Psoas muscle (tissue), 8 donors: ENCODE measurements around the gene CRABP2. TPM values are rescaled to one million over a fixed set of nuclear protein-coding genes. Genes with fewer than 3 reads are reported as not detected.
A peak's percentile ranks its signal among the peaks of the same experiment; 100 is the strongest.

Experiments
- ATAC-seq, 4 donors: fragments of 200-7000 bp; cut with Tn5 transposase; one replicate each; pipeline ENCODE4 v1.9.1; 2020; ENCODE audit warnings: moderate library complexity in 3 of 4, mild to moderate bottlenecking in 2 of 4
- DNase-seq, 2 donors: peaks; one replicate each; pipeline ENCODE4 v3.0.0-alpha.2; 2020
- H3K27ac ChIP-seq: fragments of 200-600 bp; one replicate; pipeline ENCODE4 v1.8.0; 2022
- H3K27me3 ChIP-seq, 3 donors: fragments of 200-600 bp in 1 of 3; one replicate each; pipeline versions ENCODE4 v1.6.1 to v1.8.0; 2013 to 2022; ENCODE audit warnings: low read length in 2 of 3, mild to moderate bottlenecking in 2 of 3, moderate library complexity in 1 of 3; ENCODE audit not compliant: insufficient read depth in 3 of 3
- H3K36me3 ChIP-seq, 2 donors: fragments of 200-600 bp in 1 of 2; one replicate each; pipeline versions ENCODE4 v1.6.1 to v1.8.0; 2013 to 2022; ENCODE audit warnings: low read depth in 1 of 2, mild to moderate bottlenecking in 1 of 2, moderate library complexity in 1 of 2; ENCODE audit not compliant: insufficient read depth in 1 of 2
- H3K4me1 ChIP-seq: fragments of 200-600 bp; one replicate; pipeline ENCODE4 v1.8.0; 2022
- H3K4me3 ChIP-seq: fragments of 200-600 bp; one replicate; pipeline ENCODE4 v1.8.0; 2022; ENCODE audit warnings: mild to moderate bottlenecking
- H3K9me3 ChIP-seq: fragments of 200-600 bp; one replicate; pipeline ENCODE4 v1.8.0; 2022
- WGBS, 3 donors: extraction: QIAGEN DNeasy Blood & Tissue Kit; methylation state at CpG; one replicate each; pipeline versions ENCODE4 v1.1.6 to v1.1.7; 2013; 5-methylcytosine and 5-hydroxymethylcytosine counted together
- intact Hi-C, 2 donors: fragments of 100-400 bp; cut with DNase I; formaldehyde crosslinking; loops; one replicate each; pipeline versions ENCODE4 v1.11.0 to v1.14.2; 2022
- polyA plus RNA-seq, 3 donors: library from polyadenylated mRNA; stranded (reverse); fragments of 200-250 nt; gene quantifications; one replicate each; pipeline ENCODE4 v1.2.3, GENCODE V29; 2013
- total RNA-seq, 4 donors: library from RNA; stranded (reverse); fragmentation: NEBNext Ultra II Directional in 2 of 4; extraction: Animal tissue kit (Norgen Biotek cat#: 25700) in 2 of 4; gene quantifications; one replicate each; pipeline versions ENCODE4 v1.2.1 to v1.2.4, GENCODE V29; 2021 to 2023
- TF ChIP-seq, protein P1 (sequence below): fragments of 200-600 bp; IDR thresholded peaks from one replicate; pipeline ENCODE4 v1.8.0; 2022; ENCODE audit warnings: antibody characterized with exemption
- donor health status: healthy with polysubstance abuse.
- donor health status: DM: no; HTN: no; CAD: no; lungs with moderate emphysema.
- donor health status: Bipolar disorder and iron deficiency.
- donor health status: healthy.
- donor health status: DM: yes; HTN: yes; CAD: no.
- donor health status: DM: no; HTN: no; CAD: no.
- donor health status: DM: no; HTN: no; CAD: no.
- donor health status: DM: yes; HTN: yes; CAD: no.

CRABP2 gene
- total and polyA plus RNA-seq, 7 donors: 0.13 to 1.7 (median 0.64) TPM; not detected in 1

GRCh38 chr1:156714830-156715229, 9.4 kb upstream of the CRABP2 start:
- ATAC-seq: no peak
- Histone ChIP-seq H3K4me3 (no peak overlapping the region), H3K27me3 (no peaks in the 10 kb centered on the region), H3K9me3 (no peaks in the 10 kb centered on the region), H3K4me1 (no peaks in the 10 kb centered on the region), H3K27ac (no peak overlapping the region), H3K36me3 (no peaks in the 10 kb centered on the region)
- TF ChIP-seq, protein P1, sequence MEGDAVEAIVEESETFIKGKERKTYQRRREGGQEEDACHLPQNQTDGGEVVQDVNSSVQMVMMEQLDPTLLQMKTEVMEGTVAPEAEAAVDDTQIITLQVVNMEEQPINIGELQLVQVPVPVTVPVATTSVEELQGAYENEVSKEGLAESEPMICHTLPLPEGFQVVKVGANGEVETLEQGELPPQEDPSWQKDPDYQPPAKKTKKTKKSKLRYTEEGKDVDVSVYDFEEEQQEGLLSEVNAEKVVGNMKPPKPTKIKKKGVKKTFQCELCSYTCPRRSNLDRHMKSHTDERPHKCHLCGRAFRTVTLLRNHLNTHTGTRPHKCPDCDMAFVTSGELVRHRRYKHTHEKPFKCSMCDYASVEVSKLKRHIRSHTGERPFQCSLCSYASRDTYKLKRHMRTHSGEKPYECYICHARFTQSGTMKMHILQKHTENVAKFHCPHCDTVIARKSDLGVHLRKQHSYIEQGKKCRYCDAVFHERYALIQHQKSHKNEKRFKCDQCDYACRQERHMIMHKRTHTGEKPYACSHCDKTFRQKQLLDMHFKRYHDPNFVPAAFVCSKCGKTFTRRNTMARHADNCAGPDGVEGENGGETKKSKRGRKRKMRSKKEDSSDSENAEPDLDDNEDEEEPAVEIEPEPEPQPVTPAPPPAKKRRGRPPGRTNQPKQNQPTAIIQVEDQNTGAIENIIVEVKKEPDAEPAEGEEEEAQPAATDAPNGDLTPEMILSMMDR: no peak
- WGBS, 3 donors: 75 to 79% (median 78%) methylated on average over 3 of the region's 3 CpGs
- intact Hi-C loops: loop anchor here in 1 of 2 donors (10.0 kb wide), 1 partner anchor 170 kb away; no protein-coding TSS in a partner anchor
- DNase-seq: no peak

GRCh38 chr1:156712626-156713025, 7.2 kb upstream of the CRABP2 start:
- H3K27me3 ChIP-seq: no peaks in the 10 kb centered on the region
- intact Hi-C loops: loop anchor here in 1 of 2 donors (10.0 kb wide), 1 partner anchor 172 kb away; no protein-coding TSS in a partner anchor
- TF ChIP-seq, protein P1: no peak
- no peak overlapping the region for H3K27ac ChIP-seq
- no peak for ATAC-seq
- DNase-seq: peak in 1 of 2 donors; percentile 18
- H3K4me3 ChIP-seq: no peak overlapping the region
- WGBS, 3 donors: 55 to 69% (median 68%) methylated on average over 3 of the region's 3 CpGs
- no peaks in the 10 kb centered on the region for H3K36me3 ChIP-seq
- no peaks in the 10 kb centered on the region for H3K4me1 ChIP-seq
- no peaks in the 10 kb centered on the region for H3K9me3 ChIP-seq

DNA sequence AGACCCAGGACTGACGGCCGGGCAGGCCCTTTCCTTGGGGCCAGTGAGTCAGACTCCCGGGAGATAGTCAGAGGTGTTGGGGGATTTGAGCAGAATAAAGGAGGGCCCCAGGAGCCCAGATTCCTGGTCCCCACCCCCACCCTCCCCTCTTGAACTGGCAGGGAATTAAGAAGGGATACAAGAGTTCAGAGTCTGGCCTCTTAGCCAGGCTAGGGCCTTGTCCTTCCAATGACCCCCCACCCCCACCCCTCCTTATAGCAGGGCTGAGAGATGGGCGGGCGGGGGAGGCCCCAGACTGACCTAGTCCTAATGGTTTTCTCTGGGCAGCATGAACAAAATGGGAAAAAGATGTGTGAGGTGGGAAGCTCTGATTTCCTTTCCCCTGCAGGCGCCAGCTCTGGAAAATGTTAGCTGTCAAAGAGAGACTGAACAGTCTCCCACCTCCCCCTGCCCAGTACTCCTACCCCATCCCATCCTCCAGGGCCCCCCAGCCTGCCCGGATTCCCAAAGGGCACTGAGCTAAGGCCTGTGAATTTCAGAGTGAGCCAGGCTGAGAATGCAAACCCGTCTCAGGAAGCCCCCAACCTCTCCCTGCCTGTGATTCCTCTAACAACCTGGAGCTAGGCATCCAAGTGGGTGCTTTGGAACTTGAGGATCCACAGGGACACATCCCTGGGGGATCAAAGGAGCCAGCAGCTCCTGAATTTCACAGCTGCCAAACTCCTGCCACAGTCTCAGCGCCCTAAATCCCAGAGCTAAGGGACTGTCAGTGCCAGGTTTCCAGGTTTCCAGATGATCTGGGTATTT, 5.8 kb upstream of the CRABP2 start:
- no peak for DNase-seq
- H3K4me3 ChIP-seq: no peak overlapping the region
- 83 to 85% (median 83%) methylated on average over 7 to 9 of the region's 9 CpGs for WGBS, 3 donors
- TF ChIP-seq, protein P1: no peak
- no peak overlapping the region for H3K27ac ChIP-seq
- peaks cover 0 to 3% (median 2%) of the 10 kb centered on the region in 3 donors for H3K27me3 ChIP-seq
- H3K4me1 ChIP-seq: peaks cover under 1% of the 10 kb centered on the region
- no peak for ATAC-seq
- H3K36me3 ChIP-seq: no peaks in the 10 kb centered on the region
- H3K9me3 ChIP-seq: no peaks in the 10 kb centered on the region
- intact Hi-C loops: loop anchor here in 1 of 2 donors (10.0 kb wide), 1 partner anchor 174 kb away; no protein-coding TSS in a partner anchor

DNA sequence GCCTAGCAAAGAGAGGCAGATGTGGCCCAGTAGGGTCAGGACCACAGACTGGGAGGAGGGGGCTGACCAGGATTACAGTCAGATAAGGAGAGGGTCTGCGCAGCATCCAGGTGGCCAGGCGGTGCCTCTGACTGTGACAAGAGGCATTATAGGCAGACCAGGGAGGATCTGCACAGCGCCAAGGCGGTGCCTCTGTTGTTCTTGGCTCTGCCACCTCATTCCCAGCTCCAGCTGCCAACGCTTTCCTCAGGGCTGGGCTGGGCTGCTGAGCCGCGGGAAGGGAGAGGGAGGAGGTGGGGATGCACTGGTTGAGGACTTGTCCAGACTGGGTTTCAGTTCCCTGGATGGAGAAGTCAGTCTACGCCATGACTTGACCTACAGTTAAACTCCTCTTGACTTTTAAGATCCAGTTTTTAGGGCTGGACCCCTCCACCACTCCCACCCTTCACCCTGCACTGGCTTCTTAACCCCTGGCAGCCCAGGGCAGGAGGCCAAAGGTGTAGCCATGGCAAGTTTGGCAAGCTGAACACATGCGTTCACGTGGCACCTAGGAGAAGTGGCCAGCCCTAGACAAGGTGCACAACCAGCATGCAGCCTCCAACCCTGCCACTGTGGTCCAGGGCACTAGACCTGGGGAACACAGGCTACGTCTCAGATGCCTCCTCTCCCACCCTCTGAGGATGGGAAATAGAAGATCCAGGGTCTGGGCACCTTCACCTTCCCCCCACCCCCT, 4.5 kb upstream of the CRABP2 start:
- H3K27ac ChIP-seq: no peak overlapping the region

More for the DNA sequence above, 4.5 kb upstream of the CRABP2 start:
- no peaks in the 10 kb centered on the region for H3K36me3 ChIP-seq
- H3K4me1 ChIP-seq: peaks cover 13% of the 10 kb centered on the region
- DNase-seq (peak; percentile 69 to 79), ATAC-seq (peak; percentile 28 to 60 (median 37))
- TF ChIP-seq, protein P1: no peak
- WGBS, 3 donors: 24 to 35% (median 29%) methylated on average over 11 of the region's 11 CpGs
- H3K4me3 ChIP-seq: no peak overlapping the region
- peaks cover 0 to 16% (median 4%) of the 10 kb centered on the region in 3 donors for H3K27me3 ChIP-seq
- intact Hi-C loops: loop anchor here in 1 of 2 donors (10.0 kb wide), 1 partner anchor 175 kb away; no protein-coding TSS in a partner anchor
- no peaks in the 10 kb centered on the region for H3K9me3 ChIP-seq
